Colonic mucosa (tissue), 4 donors: ENCODE measurements around the gene CBX8. TPM values are rescaled to one million over a fixed set of nuclear protein-coding genes. Genes with fewer than 3 reads are reported as not detected.

Experiments
- DNase-seq: peaks from one replicate; pipeline ENCODE4 v3.0.0-alpha.2; 2020
- H3K27ac ChIP-seq: fragments of 200-600 bp; one replicate; pipeline ENCODE4 v1.8.0; 2021
- H3K27me3 ChIP-seq: fragments of 200-600 bp; one replicate; pipeline ENCODE4 v1.8.0; 2021
- H3K36me3 ChIP-seq: fragments of 200-600 bp; one replicate; pipeline ENCODE4 v1.8.0; 2021
- H3K4me1 ChIP-seq: fragments of 200-600 bp; one replicate; pipeline ENCODE4 v1.8.0; 2021; ENCODE audit warnings: mild to moderate bottlenecking
- H3K4me3 ChIP-seq: fragments of 200-600 bp; one replicate; pipeline ENCODE4 v1.8.0; 2021
- H3K9ac ChIP-seq, 2 donors: one replicate each; pipeline ENCODE4 v1.7.0; 2013; ENCODE audit warnings: control low read depth in 2 of 2, low read depth in 2 of 2, low read length in 2 of 2
- H3K9me3 ChIP-seq: fragments of 200-600 bp; one replicate; pipeline ENCODE4 v1.8.0; 2021
- intact Hi-C: fragments of 100-400 bp; cut with DNase I; formaldehyde crosslinking; loops from one replicate; pipeline ENCODE4 v1.14.1; 2022
- total RNA-seq, 2 donors: library from RNA; stranded (reverse); fragmentation: NEBNext Ultra II Directional in 1 of 2; extraction: Animal tissue kit (Norgen Biotek cat#: 25700) in 1 of 2; gene quantifications; one replicate each; pipeline ENCODE4 v1.2.1, GENCODE V29; 2021
- TF ChIP-seq, protein P1 (sequence below): fragments of 200-600 bp; IDR thresholded peaks from one replicate; pipeline ENCODE4 v1.8.0; 2022; ENCODE audit warnings: antibody characterized with exemption, mild to moderate bottlenecking
- donor health status: healthy.
- donor health status: DM: no; HTN: no; CAD: no.
- donor health status: DM: no; HTN: no; CAD: no.

CBX8 gene
- total RNA-seq, 2 donors from 2014 or later = 5.0 to 8.1 TPM

DNA sequence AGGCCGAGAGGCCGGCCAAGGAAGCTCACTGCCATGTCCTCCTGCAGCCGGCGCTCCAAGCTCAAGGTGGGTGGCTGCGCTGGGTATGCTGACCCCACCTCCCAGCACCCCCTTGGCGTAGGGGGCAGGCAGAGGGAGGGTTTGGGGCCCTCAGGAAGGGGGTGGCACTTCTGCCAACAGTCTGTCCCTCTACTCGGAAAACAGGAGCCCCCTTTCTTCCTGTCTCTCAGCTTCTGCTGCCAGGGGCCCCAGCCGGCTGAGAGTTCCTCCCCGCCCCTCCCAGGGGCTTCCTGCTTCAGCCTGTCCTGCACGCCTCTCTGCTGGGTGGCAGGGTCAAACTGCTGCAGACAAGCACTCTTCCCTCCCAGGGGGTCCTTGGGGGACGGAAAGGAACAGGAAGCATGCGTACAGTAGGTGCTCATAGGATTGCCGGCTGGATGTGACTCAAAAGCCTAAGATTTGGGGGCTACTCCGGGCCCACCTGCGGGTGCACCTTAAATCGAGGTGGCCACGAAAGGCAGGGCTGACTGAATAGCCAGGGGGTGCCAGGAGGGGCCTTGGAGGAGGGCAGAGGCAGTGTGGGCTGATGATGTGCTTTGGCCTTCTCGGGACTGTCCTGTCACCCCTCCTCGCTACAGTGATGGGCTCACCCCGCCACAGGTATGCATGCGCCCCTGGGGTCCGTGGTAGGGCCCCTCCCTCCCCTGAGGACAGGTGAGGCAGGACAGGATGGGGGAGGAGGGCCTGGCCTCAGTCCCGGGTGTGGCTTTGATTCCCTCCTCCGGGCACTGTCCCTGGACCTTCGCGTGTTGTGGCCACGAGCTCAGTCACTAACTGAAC lies 14.9 kb downstream of the CBX8 start:
- Histone ChIP-seq H3K27me3 (peaks cover 29% of the 10 kb centered on the region), H3K4me1 (peaks cover 11% of the 10 kb centered on the region), H3K4me3 (no peak overlapping the region), H3K27ac (no peak overlapping the region), H3K36me3 (no peaks in the 10 kb centered on the region), H3K9me3 (no peaks in the 10 kb centered on the region), H3K9ac (no peak overlapping the region)
- TF ChIP-seq, protein P1, sequence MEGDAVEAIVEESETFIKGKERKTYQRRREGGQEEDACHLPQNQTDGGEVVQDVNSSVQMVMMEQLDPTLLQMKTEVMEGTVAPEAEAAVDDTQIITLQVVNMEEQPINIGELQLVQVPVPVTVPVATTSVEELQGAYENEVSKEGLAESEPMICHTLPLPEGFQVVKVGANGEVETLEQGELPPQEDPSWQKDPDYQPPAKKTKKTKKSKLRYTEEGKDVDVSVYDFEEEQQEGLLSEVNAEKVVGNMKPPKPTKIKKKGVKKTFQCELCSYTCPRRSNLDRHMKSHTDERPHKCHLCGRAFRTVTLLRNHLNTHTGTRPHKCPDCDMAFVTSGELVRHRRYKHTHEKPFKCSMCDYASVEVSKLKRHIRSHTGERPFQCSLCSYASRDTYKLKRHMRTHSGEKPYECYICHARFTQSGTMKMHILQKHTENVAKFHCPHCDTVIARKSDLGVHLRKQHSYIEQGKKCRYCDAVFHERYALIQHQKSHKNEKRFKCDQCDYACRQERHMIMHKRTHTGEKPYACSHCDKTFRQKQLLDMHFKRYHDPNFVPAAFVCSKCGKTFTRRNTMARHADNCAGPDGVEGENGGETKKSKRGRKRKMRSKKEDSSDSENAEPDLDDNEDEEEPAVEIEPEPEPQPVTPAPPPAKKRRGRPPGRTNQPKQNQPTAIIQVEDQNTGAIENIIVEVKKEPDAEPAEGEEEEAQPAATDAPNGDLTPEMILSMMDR = no peak
- DNase-seq = no peak
- intact Hi-C loops = no loop called here

DNA sequence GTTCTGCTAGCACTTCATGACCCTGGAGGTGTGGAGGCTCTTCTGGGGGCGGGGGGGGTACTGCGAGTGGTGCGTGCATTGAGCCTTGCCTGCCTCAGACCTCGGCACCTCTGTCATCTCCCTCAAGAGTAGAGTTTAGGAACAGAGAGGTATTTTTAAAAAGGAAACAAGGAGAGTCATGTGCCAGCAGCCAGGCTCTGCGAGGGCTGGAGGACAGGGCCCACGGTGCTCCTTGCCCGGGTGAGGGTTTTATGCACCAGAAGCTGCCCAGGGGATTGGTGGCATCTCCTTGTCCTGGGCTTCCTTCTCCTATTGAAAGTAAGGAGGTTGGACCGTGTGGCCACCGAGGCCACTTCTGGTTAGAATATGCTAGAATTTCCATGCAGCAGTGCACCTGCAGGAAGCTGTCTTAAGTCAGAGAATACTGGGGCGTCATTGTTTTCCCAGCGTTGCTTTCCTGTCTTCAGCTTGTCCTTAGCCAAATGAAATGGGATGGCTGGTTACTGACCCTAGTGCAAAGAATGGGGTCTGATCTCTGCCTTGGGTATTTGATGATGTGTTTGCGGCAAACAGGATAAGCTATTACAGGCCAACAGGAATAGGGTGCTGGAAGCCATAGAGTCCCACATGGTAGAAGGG lies 15.7 kb downstream of the CBX8 start:
- no peak overlapping the region for H3K4me3 ChIP-seq
- H3K36me3 ChIP-seq = no peaks in the 10 kb centered on the region
- peaks cover 11% of the 10 kb centered on the region for H3K4me1 ChIP-seq
- DNase-seq = no peak
- peaks cover 28% of the 10 kb centered on the region for H3K27me3 ChIP-seq
- H3K9ac ChIP-seq = no peak overlapping the region
- no peak overlapping the region for H3K27ac ChIP-seq
- TF ChIP-seq, protein P1 = no peak
- intact Hi-C loops = no loop called here
- no peaks in the 10 kb centered on the region for H3K9me3 ChIP-seq

DNA sequence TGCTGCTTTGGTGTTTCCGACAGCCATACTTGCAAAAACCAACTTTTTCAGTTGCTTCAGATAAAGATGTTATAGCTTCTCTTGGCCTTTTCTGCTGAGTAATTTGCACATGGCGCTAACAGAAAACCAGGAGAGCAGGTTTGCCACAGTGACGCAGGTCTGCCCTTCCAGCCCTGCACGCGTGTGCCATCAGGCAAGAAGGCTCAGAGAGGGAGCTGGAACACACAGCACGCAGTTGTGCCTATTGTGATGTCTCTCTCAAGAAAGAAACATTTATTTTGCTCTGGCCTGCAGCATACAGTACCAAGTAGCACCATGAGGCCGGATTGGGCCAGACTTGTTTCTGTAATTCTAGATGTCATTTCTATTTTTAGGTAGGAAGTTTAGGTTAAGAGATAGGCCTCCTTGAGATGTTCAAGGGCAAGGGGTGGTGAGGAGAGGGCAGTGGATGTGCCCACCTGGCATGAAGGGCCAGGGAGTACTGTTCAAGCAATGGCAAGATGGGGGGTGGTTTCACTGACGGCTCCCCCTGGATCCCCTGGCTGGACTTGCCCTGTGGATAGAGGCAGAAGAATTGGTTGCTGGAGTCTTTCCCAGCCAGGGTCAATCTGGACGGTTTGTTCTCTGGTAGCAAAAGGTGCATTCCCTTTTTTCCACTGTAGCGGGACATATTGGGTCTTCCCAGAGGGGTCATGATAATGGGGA lies 17.1 kb downstream of the CBX8 start:
- no peak for DNase-seq
- intact Hi-C loops = no loop called here

DNA sequence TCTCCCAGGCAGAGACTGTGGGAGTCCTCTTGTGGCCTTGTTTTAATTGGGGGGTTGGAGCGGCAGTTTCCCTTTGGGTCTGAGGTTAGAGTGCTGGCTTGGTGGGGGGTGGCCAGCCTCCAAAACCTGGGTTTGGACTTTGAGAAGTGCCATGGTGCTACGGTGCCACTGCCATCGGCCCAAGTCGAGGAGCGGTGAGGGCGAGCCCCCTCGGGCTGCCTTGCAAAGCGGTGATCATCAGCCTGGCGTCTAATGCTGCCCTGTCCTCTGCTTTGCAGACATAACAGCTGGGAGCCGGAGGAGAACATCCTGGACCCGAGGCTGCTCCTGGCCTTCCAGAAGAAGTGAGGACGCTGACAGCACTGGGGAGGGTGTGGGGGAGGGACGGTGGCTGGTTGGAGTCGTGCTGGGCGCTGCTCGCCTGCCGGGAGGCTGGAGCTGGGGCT lies 17.8 kb downstream of the CBX8 start:
- Histone ChIP-seq H3K27me3 (peaks cover 41% of the 10 kb centered on the region), H3K36me3 (no peaks in the 10 kb centered on the region), H3K9ac (no peak overlapping the region), H3K9me3 (no peaks in the 10 kb centered on the region), H3K4me1 (peaks cover 11% of the 10 kb centered on the region), H3K4me3 (no peak overlapping the region), H3K27ac (no peak overlapping the region)
- TF ChIP-seq, protein P1 = no peak
- intact Hi-C loops = no loop called here
- DNase-seq = no peak

More for the DNA sequence above, 17.1 kb downstream of the CBX8 start:
- Histone ChIP-seq H3K9me3 (no peaks in the 10 kb centered on the region), H3K9ac (no peak overlapping the region), H3K27ac (no peak overlapping the region), H3K4me1 (peaks cover 11% of the 10 kb centered on the region), H3K36me3 (no peaks in the 10 kb centered on the region), H3K27me3 (peaks cover 34% of the 10 kb centered on the region), H3K4me3 (no peak overlapping the region)
- TF ChIP-seq, protein P1 = no peak

DNA sequence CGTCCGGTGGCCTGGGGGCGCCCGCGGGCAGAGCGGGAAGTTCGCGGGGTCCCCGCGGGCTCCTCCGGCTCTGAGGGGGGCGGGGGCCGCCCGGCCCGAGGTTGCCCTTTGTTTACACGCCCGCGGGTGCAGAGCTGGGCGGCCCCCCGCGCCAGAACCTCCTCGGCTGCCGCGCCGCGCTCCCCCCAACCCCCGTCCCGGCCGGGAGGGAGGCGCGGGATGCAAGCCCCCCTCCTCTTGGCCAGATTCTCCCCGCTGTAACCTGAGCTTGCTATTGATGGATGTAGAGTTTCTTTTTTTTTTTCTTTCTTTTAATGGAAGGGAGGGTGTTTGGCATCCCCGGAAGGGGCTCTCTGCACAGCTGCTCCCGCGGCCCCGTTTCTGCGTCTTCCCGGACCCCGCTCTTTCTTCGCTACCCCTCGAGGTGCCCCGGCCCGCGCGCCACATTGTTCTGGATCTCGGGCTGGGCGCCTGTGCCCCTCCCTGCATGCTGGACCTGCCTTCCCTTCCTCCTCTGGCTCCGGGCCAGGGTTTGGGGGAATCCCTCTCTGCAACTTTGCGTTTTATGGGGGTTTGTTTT lies 18.3 kb downstream of the CBX8 start:
- Histone ChIP-seq H3K27ac (no peak overlapping the region), H3K9ac (peak overlapping the region in 1 of 2 donors; percentile 24), H3K27me3 (peaks cover 43% of the 10 kb centered on the region), H3K9me3 (no peaks in the 10 kb centered on the region), H3K4me3 (peak overlapping the region; percentile 62), H3K4me1 (peaks cover 11% of the 10 kb centered on the region), H3K36me3 (no peaks in the 10 kb centered on the region)
- TF ChIP-seq, protein P1 = no peak
- peak; percentile 64 for DNase-seq
- intact Hi-C loops = no loop called here
